Measurements from ENCODE around the gene POU2F1. TPM values are rescaled to one million over a fixed set of nuclear protein-coding genes. Genes with fewer than 3 reads are reported as not detected.

The POU2F1 gene
- total RNA-seq, 2 donors from 2014 or later, result 6.2 to 13.5 TPM

DNA sequence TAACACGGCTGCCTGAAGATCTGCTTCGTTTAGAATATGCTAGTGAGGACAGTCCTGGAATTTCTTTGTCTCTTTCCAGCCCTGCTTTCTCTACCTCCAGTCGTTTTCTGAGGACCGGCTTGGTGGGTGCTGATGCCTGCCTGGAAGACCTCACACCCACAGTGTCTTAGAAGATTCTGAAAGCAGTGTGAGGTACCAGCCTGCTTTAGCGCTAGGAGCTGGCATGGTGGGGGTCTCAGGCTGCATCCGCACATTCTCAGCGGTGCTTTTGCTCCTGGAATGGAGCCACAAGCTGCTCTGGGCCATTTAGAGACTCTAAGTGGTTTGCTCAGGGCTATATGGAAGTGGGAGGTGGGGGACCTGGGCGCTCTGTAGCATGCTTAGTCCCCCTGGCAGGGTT, 236.2 kb downstream of the POU2F1 start:
- no peaks in the 10 kb centered on the region for H3K9me3 ChIP-seq
- 79% methylated on average over 8 of the region's 8 CpGs for WGBS, 2 donors

DNA sequence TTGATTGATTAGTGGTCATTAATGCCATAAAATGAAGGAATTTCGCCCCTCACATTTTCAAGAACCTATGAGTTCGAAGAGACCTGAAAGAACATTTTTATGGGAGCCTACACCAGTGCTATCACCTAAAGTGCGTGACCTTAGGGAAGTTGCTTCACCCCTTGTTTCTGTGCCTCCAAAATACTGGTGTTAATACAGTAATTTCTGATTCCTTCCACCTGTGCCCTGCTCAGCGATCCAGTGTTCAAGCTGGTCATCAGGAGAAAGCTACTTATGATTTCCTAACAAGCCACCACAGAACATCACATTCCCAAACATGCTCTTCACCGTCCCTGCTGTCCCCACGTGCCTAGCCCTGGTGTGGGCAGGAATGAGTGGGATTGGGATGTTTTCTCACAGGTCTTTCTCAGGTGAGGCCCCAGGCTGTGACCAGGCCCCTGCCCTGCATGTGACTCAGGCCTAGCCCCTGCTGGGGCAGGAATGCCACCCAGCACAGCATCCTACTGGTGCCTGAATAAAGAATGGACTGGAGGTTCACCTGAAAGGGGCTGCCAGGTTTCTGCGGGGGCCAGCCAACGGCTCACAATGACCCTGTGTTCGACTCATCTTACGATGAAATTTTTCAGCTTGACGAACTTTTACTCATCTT, 237.4 kb downstream of the POU2F1 start:
- H3K4me3 ChIP-seq, result no peak overlapping the region
- DNase-seq (no peak), ATAC-seq (no peak)
- TF ChIP-seq, protein P1, sequence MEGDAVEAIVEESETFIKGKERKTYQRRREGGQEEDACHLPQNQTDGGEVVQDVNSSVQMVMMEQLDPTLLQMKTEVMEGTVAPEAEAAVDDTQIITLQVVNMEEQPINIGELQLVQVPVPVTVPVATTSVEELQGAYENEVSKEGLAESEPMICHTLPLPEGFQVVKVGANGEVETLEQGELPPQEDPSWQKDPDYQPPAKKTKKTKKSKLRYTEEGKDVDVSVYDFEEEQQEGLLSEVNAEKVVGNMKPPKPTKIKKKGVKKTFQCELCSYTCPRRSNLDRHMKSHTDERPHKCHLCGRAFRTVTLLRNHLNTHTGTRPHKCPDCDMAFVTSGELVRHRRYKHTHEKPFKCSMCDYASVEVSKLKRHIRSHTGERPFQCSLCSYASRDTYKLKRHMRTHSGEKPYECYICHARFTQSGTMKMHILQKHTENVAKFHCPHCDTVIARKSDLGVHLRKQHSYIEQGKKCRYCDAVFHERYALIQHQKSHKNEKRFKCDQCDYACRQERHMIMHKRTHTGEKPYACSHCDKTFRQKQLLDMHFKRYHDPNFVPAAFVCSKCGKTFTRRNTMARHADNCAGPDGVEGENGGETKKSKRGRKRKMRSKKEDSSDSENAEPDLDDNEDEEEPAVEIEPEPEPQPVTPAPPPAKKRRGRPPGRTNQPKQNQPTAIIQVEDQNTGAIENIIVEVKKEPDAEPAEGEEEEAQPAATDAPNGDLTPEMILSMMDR (IDR thresholded peaks at IDR 0.05), result no peak
- no peak for TF ChIP-seq POLR2A (IDR thresholded peaks at IDR 0.05)
- H3K4me1 ChIP-seq, result peaks cover 9% of the 10 kb centered on the region
- WGBS, 2 donors, result 73 to 86% methylated on average over 11 of the region's 11 CpGs
- H3K36me3 ChIP-seq (replicated peaks in 1 of 2; ENCODE audit: insufficient read depth in 1 of 2, low read depth in 2 of 2), result no peaks in the 10 kb centered on the region
- no peaks in the 10 kb centered on the region for H3K27me3 ChIP-seq
- H3K9me3 ChIP-seq, result no peaks in the 10 kb centered on the region
- intact Hi-C loops (cut with DNase I), result no loop called here
- H3K27ac ChIP-seq, result no peak overlapping the region

More for the DNA sequence above, 236.2 kb downstream of the POU2F1 start:
- peaks cover 9% of the 10 kb centered on the region for H3K4me1 ChIP-seq
- TF ChIP-seq, protein P1 (IDR thresholded peaks at IDR 0.05), result no peak
- TF ChIP-seq POLR2A (IDR thresholded peaks at IDR 0.05), result no peak
- no peaks in the 10 kb centered on the region for H3K27me3 ChIP-seq
- intact Hi-C loops (cut with DNase I), result no loop called here
- H3K36me3 ChIP-seq (replicated peaks in 1 of 2; ENCODE audit: insufficient read depth in 1 of 2, low read depth in 2 of 2), result no peaks in the 10 kb centered on the region
- ATAC-seq (no peak), DNase-seq (no peak)
- no peak overlapping the region for H3K4me3 ChIP-seq
- H3K27ac ChIP-seq, result no peak overlapping the region

DNA sequence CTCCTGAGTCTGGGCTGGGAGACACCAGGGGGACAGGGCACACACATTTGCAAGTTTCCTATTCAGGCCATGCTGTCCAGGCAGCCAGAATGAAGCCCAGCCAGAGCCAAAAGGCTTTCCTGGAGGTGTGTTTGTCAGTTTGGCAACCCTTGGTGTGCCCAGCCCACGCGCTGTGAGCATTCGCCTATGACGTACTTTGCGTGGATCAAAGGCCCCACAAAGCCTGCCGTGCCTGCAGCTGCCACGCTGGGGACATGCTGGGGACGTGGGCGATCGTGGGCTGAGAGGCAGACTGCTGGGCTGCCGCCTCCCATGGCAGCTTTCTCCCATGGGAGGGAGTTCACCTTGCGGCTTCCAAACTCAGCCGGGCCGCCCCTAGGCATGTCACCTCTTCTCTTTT, 240.2 kb downstream of the POU2F1 start:
- no peak overlapping the region for H3K4me3 ChIP-seq
- ATAC-seq (no peak), DNase-seq (no peak)
- intact Hi-C loops (cut with DNase I), result no loop called here
- H3K27me3 ChIP-seq, result no peaks in the 10 kb centered on the region
- TF ChIP-seq POLR2A (IDR thresholded peaks at IDR 0.05), result no peak
- TF ChIP-seq, protein P1 (IDR thresholded peaks at IDR 0.05), result no peak
- H3K4me1 ChIP-seq, result peaks cover 4% of the 10 kb centered on the region
- H3K36me3 ChIP-seq (replicated peaks in 1 of 2; ENCODE audit: insufficient read depth in 1 of 2, low read depth in 2 of 2), result no peaks in the 10 kb centered on the region
- H3K9me3 ChIP-seq, result no peaks in the 10 kb centered on the region
- WGBS, 2 donors, result 95% methylated on average over 11 to 13 of the region's 14 CpGs
- no peak overlapping the region for H3K27ac ChIP-seq

DNA sequence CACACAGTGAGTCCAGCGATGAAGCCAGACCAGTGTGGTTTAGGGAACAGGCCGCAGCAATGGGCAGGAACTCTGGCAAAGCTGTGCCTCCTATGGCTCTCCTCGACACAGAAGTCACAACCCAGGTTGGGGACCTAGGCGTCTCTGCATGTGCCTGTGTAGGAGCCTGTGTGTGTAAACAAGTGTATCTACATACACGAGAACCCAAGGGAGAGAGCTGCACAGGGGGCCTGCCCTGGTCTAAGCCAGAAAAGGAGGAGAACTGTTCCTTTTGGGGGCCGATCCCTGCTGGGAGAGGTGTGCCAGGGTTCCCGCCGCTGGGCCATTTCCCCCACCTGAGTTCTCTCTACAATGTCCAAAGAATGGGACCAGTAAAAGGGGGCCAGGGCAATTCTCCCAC, 241.7 kb downstream of the POU2F1 start:
- TF ChIP-seq, protein P1 (IDR thresholded peaks at IDR 0.05), result no peak
- no peak for TF ChIP-seq POLR2A (IDR thresholded peaks at IDR 0.05)
- Histone ChIP-seq H3K9me3 (no peaks in the 10 kb centered on the region), H3K27me3 (no peaks in the 10 kb centered on the region), H3K36me3 (replicated peaks in 1 of 2; ENCODE audit: insufficient read depth in 1 of 2, low read depth in 2 of 2) (no peaks in the 10 kb centered on the region), H3K4me1 (no peaks in the 10 kb centered on the region), H3K4me3 (no peak overlapping the region), H3K27ac (no peak overlapping the region)
- ATAC-seq (no peak), DNase-seq (no peak)
- 65 to 76% methylated on average over 4 to 8 of the region's 8 CpGs for WGBS, 2 donors
- intact Hi-C loops (cut with DNase I), result no loop called here

DNA sequence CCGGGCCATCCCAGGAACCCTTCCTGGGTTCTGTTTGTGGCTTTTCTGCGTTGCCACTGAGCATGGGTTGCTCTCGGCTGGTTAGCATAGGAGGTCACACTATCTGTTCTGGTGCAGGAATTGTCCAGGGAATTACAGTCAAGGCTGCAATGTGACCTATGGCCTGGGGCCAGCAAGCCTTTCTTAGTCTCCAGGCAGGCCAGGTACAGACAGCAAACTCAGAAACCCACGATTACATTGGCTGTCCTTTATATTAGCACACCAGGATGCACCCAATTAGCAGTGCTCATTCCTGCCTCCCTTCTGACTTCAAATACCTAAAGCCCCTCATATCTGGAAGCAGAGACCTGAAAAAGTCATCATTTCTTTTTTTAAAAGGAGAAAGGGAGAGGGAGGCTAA, 242.4 kb downstream of the POU2F1 start:
- no peak overlapping the region for H3K27ac ChIP-seq
- no peaks in the 10 kb centered on the region for H3K36me3 ChIP-seq (replicated peaks in 1 of 2; ENCODE audit: insufficient read depth in 1 of 2, low read depth in 2 of 2)
- intact Hi-C loops (cut with DNase I), result no loop called here
- ATAC-seq, result no peak
- no peak for DNase-seq
- H3K4me3 ChIP-seq, result no peak overlapping the region
- H3K4me1 ChIP-seq, result no peaks in the 10 kb centered on the region
- WGBS, 2 donors, result 50 to 60% methylated on average over 4 of the region's 4 CpGs
- TF ChIP-seq POLR2A (IDR thresholded peaks at IDR 0.05), result no peak
- TF ChIP-seq, protein P1 (IDR thresholded peaks at IDR 0.05), result no peak
- H3K9me3 ChIP-seq, result no peaks in the 10 kb centered on the region
- no peaks in the 10 kb centered on the region for H3K27me3 ChIP-seq

Measured in body of pancreas (tissue), 4 donors.